ENCODE results near the gene NR0B1.

Gene NR0B1

GRCh38 chrX:30309139-30309571 is at the start of gene NR0B1:
Gene NR0B1 (minus strand): TSS chrX:30309390. CDS start chrX:30309363, 27 bp downstream.
- no peak for DNase-seq

- no peak for DNase-seq
Observed at GRCh38 chrX:30349946-30350345, 40.8 kb upstream of the NR0B1 start.

- DNase-seq, result no peak
Observed at GRCh38 chrX:30343206-30343605, 34.0 kb upstream of the NR0B1 start.

GRCh38 chrX:30340753-30341152 is 31.6 kb upstream of the NR0B1 start:
- no peak for DNase-seq

- DNase-seq, result no peak
Observed at GRCh38 chrX:30327762-30328161, 18.6 kb upstream of the NR0B1 start.

GRCh38 chrX:30317308-30317707 is 8.1 kb upstream of the NR0B1 start:
- DNase-seq, result no peak

- DNase-seq, result no peak
Observed at GRCh38 chrX:30313322-30313721, 4.1 kb upstream of the NR0B1 start.

GRCh38 chrX:30312858-30313257 is 3.7 kb upstream of the NR0B1 start:
- no peak for DNase-seq

GRCh38 chrX:30310429-30311206 is 1.4 kb upstream of the NR0B1 start:
- DNase-seq, result no peak

GRCh38 chrX:30308263-30309138 is 689 bp downstream of the NR0B1 start:
- DNase-seq, result no peak

- no peak for DNase-seq
Observed at GRCh38 chrX:30307466-30307865, 1.7 kb downstream of the NR0B1 start.

GRCh38 chrX:30304866-30305265 is 4.3 kb downstream of the NR0B1 start:
- DNase-seq, result no peak

GRCh38 chrX:30302956-30303355 is 6.2 kb downstream of the NR0B1 start:
- DNase-seq, result peak; percentile 19

GRCh38 chrX:30301963-30302362 is 7.2 kb downstream of the NR0B1 start:
- DNase-seq, result no peak

- no peak for DNase-seq
Observed at GRCh38 chrX:30301208-30301607, 8.0 kb downstream of the NR0B1 start.

- no peak for DNase-seq
Observed at GRCh38 chrX:30296408-30297254, 12.6 kb downstream of the NR0B1 start.

GRCh38 chrX:30283456-30284200 is 25.6 kb downstream of the NR0B1 start:
- DNase-seq, result no peak

- DNase-seq, result no peak
Observed at GRCh38 chrX:30282527-30282926, 26.7 kb downstream of the NR0B1 start.

- no peak for DNase-seq
Observed at GRCh38 chrX:30280428-30280827, 28.8 kb downstream of the NR0B1 start.

- no peak for DNase-seq
Observed at GRCh38 chrX:30278365-30278764, 30.8 kb downstream of the NR0B1 start.

GRCh38 chrX:30275498-30275897 is 33.7 kb downstream of the NR0B1 start:
- no peak for DNase-seq

GRCh38 chrX:30270639-30271038 is 38.6 kb downstream of the NR0B1 start:
- no peak for DNase-seq
